Cardiac muscle cell (in vitro differentiated cells and primary cell): ENCODE measurements around the gene PTH2. TPM values are rescaled to one million over a fixed set of nuclear protein-coding genes. Genes with fewer than 3 reads are reported as not detected.

Source experiments
- DNase-seq, 2 donors: peaks; one replicate each; pipeline versions ENCODE4 v3.0.0 to v3.0.0-alpha.2; 2010 to 2017; ENCODE audit warnings: low read depth in 1 of 2, low spot score in 1 of 2
- H3K27ac ChIP-seq: fragments of 200-600 bp; sonication (generic); 2 replicates; pipeline ENCODE4 v1.5.1; 2016
- H3K27me3 ChIP-seq: fragments of 200-600 bp; sonication (generic); 2 replicates; pipeline ENCODE4 v1.6.0; 2016; ENCODE audit warnings: control low read depth
- H3K36me3 ChIP-seq: fragments of 200-600 bp; sonication (generic); 2 replicates; pipeline ENCODE4 v1.5.1; 2016; ENCODE audit warnings: control low read depth
- H3K4me1 ChIP-seq: fragments of 200-600 bp; sonication (generic); 2 replicates; pipeline ENCODE4 v1.8.1; 2017; ENCODE audit warnings: low read depth, mild to moderate bottlenecking, mixed run types
- H3K4me3 ChIP-seq: fragments of 200-600 bp; sonication (generic); 2 replicates; pipeline ENCODE4 v1.5.1; 2016; ENCODE audit warnings: mild to moderate bottlenecking
- H3K9me3 ChIP-seq: fragments of 200-600 bp; sonication (generic); 2 replicates; pipeline ENCODE4 v1.5.1; 2017; ENCODE audit warnings: low read depth, mild to moderate bottlenecking, control low read depth
- polyA plus RNA-seq: library from polyadenylated mRNA; unstranded; fragments of >200 nt; fragmentation: Nextera tagmentation; extraction: Ambion mirVana; gene quantifications from 2 replicates; pipeline ENCODE4 v1.2.1, GENCODE V29; 2016
- total RNA-seq: library from RNA; depleted of rRNA; stranded (reverse); fragments of >200 nt; gene quantifications from 2 replicates; pipeline ENCODE4 v1.2.3, GENCODE V29; 2016
- TF ChIP-seq, protein P1 (sequence below): IDR thresholded peaks from 2 replicates; pipeline ENCODE4 v1.5.1; 2012; ENCODE audit warnings: low read depth, mild to moderate bottlenecking, low read length

PTH2 gene, protein sequence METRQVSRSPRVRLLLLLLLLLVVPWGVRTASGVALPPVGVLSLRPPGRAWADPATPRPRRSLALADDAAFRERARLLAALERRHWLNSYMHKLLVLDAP
- total RNA-seq (2.8 and 6.2 TPM in 2 replicates), polyA plus RNA-seq (10.0 and 15.8 TPM in 2 replicates)

DNA sequence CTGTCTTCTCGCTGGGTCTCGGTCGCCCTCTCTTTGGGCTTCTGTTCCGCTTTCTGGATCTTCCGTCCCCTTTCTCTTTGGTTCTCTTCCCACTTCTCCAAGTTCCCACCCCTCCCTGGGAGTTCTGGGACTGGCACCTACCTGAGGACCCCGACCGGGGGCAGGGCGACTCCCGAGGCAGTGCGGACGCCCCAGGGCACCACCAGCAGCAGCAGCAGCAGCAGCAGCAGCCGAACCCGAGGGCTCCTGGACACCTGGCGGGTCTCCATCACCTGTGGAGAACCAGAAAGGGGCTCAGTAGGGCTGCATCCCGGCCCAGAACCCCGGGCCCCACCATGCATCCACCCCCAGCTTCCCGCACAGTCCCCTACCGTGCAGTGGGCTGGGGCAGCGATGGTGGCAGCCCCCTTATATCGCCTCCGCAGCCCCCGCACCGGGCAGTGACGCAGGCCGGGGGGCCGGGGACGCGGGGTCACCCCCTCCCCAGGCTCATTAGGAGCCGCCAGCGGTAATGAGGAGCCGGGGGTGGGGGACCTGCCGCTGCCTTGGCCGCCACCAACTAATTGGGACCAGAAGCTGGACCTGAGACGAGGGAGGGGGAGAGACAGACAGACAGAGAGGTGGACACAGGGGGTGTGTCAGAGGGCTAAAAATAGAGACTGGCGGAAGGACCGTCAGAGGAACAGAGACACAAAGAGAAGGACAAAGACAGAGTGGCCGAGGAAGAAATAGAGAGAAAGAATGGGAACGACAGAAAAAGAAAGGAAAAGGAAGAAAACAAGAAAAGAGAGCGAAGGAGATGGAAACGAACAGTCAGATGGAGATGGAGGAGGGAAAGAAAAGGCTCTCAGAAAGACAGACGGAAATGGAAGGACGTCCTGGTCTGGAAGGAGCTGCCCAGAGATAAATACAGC is at the start of gene PTH2:
PTH2 (minus strand) TSS at position 371 of the 914 bp plus-strand sequence; CDS start at position 269, 102 bp downstream.
- H3K4me3 ChIP-seq, result peak within 1 kb of the TSS; percentile 14
- no peak for DNase-seq
- TF ChIP-seq, protein P1, sequence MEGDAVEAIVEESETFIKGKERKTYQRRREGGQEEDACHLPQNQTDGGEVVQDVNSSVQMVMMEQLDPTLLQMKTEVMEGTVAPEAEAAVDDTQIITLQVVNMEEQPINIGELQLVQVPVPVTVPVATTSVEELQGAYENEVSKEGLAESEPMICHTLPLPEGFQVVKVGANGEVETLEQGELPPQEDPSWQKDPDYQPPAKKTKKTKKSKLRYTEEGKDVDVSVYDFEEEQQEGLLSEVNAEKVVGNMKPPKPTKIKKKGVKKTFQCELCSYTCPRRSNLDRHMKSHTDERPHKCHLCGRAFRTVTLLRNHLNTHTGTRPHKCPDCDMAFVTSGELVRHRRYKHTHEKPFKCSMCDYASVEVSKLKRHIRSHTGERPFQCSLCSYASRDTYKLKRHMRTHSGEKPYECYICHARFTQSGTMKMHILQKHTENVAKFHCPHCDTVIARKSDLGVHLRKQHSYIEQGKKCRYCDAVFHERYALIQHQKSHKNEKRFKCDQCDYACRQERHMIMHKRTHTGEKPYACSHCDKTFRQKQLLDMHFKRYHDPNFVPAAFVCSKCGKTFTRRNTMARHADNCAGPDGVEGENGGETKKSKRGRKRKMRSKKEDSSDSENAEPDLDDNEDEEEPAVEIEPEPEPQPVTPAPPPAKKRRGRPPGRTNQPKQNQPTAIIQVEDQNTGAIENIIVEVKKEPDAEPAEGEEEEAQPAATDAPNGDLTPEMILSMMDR, result no peak

DNA sequence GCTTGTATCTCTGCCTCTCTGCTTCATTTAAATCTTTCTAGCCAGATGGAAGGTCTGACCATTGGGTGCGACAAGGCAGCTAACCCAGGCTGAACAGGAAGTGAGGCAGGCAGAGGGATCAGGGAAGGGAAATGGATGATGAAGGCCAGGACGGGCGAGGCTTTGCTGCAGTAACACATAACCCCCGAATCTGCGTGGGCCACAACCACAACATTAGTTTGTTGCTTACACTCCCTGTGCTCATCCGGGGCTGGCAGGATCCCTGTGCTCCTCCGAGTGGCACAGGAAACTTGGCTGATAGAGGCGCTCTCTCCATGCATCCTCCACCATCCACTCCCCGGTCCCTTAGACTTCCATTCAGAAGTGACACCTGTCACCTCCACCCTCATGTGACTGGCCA is 49.7 kb upstream of the PTH2 start:
- DNase-seq, result no peak
- Histone ChIP-seq H3K4me1 (no peaks in the 10 kb centered on the region), H3K36me3 (no peaks in the 10 kb centered on the region), H3K27ac (no peak overlapping the region), H3K27me3 (no peaks in the 10 kb centered on the region), H3K9me3 (no peaks in the 10 kb centered on the region), H3K4me3 (no peak overlapping the region)
- TF ChIP-seq, protein P1, result no peak

More for the DNA sequence above, at the start of gene PTH2:
- H3K27me3 ChIP-seq, result peaks cover 68% of the 10 kb centered on the region
- no peak within 1 kb of the TSS for H3K27ac ChIP-seq
- H3K36me3 ChIP-seq, result no peaks in the 10 kb centered on the region
- H3K9me3 ChIP-seq, result no peaks in the 10 kb centered on the region
- peaks cover 20% of the 10 kb centered on the region for H3K4me1 ChIP-seq

DNA sequence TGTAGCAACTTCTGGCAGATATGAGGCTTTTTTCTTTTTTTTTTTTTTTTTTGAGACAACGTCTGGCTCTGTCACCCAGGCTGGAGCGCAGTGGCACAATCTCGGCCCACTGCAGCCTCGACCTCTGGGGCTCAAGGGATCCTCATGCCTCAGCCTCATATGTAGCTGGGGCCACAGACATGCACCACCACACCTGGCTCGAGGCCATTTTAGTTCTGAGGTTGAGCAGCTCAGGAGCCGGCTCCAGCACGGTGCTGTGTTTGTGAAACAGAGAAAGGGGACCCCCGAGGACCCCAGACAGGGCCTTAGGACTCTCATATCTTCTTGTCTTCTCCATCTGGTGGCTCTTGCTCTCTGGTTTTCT is 47.4 kb upstream of the PTH2 start:
- H3K4me3 ChIP-seq, result no peak overlapping the region
- H3K27me3 ChIP-seq, result no peaks in the 10 kb centered on the region
- H3K27ac ChIP-seq, result no peak overlapping the region
- H3K9me3 ChIP-seq, result no peaks in the 10 kb centered on the region
- TF ChIP-seq, protein P1, result no peak
- no peaks in the 10 kb centered on the region for H3K36me3 ChIP-seq
- no peak for DNase-seq
- H3K4me1 ChIP-seq, result no peaks in the 10 kb centered on the region

DNA sequence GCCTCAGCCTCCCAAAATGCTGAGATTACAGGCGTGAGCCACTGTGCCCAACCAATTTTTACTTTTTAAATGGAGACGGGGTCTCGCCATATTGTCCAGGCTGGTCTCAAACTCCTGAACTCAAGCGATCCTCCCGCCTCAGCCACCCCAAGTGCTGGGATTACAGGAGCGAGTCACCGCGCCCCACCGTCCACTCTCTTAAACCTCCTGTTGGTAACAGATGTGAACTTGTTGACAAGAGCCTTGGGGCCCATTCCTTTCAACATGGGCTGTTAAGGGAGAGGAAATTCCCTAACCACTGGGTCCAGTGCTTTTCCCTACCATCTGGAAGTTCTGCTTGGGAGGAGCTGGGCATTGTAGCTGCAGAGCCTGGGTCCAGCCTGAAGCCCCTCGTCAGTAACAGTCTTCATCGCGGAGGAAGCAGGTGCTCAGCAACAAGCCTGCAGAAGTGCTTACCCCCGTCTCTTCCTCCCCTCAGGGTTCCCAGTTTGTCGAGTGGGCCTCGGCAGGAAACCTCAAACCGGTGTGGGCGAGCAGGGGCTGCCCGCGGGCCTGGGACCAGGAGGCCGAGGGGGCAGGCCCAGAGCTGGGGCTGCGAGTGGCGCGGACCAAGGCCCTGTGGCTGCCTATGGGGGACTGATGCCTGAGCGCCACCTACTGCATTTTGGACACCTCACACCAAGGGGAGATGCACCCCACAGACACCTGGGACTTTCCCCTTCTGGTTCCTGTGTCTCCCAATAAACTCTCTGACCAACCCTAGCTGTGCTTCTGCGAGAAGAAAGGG is 46.8 kb upstream of the PTH2 start:
- no peaks in the 10 kb centered on the region for H3K36me3 ChIP-seq
- no peaks in the 10 kb centered on the region for H3K27me3 ChIP-seq
- DNase-seq, result no peak
- H3K27ac ChIP-seq, result no peak overlapping the region
- H3K4me3 ChIP-seq, result no peak overlapping the region
- no peaks in the 10 kb centered on the region for H3K9me3 ChIP-seq
- TF ChIP-seq, protein P1, result no peak
- H3K4me1 ChIP-seq, result no peaks in the 10 kb centered on the region

DNA sequence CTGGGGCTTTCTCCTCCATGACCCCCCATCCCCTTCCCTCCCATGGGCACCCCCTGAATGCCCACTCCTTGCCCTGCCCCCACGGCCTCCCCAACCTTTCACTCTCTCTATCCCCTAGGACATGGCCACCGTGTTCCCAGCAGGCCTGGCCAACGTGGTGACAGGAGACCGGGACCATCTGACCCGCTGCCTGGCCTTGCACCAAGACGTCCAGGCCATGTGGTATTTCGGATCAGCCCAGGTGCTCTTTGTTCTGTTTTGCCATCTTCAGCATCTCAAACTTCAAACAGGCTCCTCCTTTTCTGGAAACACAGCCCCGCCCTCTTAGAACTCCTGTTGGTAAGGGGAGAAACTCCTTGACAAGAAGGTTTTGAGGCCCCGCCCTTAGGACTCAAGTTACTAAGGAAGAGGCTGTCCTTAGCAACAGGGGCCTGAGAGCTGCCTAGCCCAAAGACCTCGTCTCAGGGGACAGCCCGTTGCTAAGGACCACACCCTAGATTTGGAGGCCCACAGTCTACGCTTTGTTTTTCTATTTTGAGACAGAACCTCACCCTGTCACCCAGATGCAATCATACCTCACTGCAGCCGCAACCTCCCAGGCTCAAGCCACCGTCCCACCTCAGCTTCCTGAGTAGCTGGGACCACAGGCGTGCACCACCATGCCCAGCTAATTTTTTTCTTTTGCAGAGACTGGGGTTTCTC is 45.7 kb upstream of the PTH2 start:
- Histone ChIP-seq H3K27me3 (no peaks in the 10 kb centered on the region), H3K27ac (no peak overlapping the region), H3K4me1 (no peaks in the 10 kb centered on the region), H3K9me3 (no peaks in the 10 kb centered on the region), H3K36me3 (no peaks in the 10 kb centered on the region), H3K4me3 (no peak overlapping the region)
- peak; percentile 66 to 70 for DNase-seq
- TF ChIP-seq, protein P1, result no peak
